Natural killer cell (primary cell): ENCODE measurements around the gene IFT74. TPM values are rescaled to one million over a fixed set of nuclear protein-coding genes. Genes with fewer than 3 reads are reported as not detected.

Source experiments
- ATAC-seq, 3 donors: fragments of 150-1000 bp in 2 of 3; fragments of 200-7000 bp in 1 of 3; cut with Tn5 transposase; 1 replicate in 1 of 3; 2 replicates in 2 of 3; pipeline ENCODE4 v1.10.0; 2021; ENCODE audit warnings: mild to moderate bottlenecking in 2 of 3, moderate library complexity in 2 of 3
- DNase-seq, 2 donors: peaks; one replicate each; pipeline versions ENCODE4 v3.0.0 to v3.0.0-alpha.2; 2013 to 2021; ENCODE audit warnings: mixed read lengths in 1 of 2
- H3K27ac ChIP-seq: one replicate; pipeline ENCODE4 v1.5.1; 2013; ENCODE audit warnings: mild to moderate bottlenecking, low read length
- H3K27me3 ChIP-seq: one replicate; pipeline ENCODE4 v1.6.1; 2013; ENCODE audit warnings: low read length; ENCODE audit not compliant: control insufficient read depth, insufficient read depth
- H3K36me3 ChIP-seq: one replicate; pipeline ENCODE4 v1.6.1; 2013; ENCODE audit warnings: low read length; ENCODE audit not compliant: control insufficient read depth, insufficient read depth
- H3K4me1 ChIP-seq: one replicate; pipeline ENCODE4 v1.6.1; 2013; ENCODE audit warnings: low read length; ENCODE audit not compliant: control insufficient read depth, insufficient read depth
- H3K4me3 ChIP-seq: one replicate; pipeline ENCODE4 v1.5.1; 2013; ENCODE audit warnings: low read length
- H3K9me3 ChIP-seq: one replicate; pipeline ENCODE4 v1.6.1; 2013; ENCODE audit warnings: low read length; ENCODE audit not compliant: control insufficient read depth, insufficient read depth
- H3K27ac Mint-ChIP-seq, 2 donors: one replicate each; pipeline ENCODE4 v1.8.0; 2022; ENCODE audit warnings: mild to moderate bottlenecking in 2 of 2, mixed read lengths in 2 of 2, moderate library complexity in 1 of 2
- H3K27me3 Mint-ChIP-seq, 2 donors: one replicate each; pipeline ENCODE4 v1.8.0; 2022; ENCODE audit warnings: low read depth in 2 of 2, mixed read lengths in 2 of 2
- H3K36me3 Mint-ChIP-seq: one replicate; pipeline ENCODE4 v1.8.0; 2022; ENCODE audit warnings: mixed read lengths
- H3K4me1 Mint-ChIP-seq, 2 donors: one replicate each; pipeline ENCODE4 v1.8.0; 2022; ENCODE audit warnings: mixed read lengths in 2 of 2
- H3K4me3 Mint-ChIP-seq: one replicate; pipeline ENCODE4 v1.8.0; 2022; ENCODE audit warnings: mild to moderate bottlenecking, moderate library complexity, mixed read lengths
- H3K9me3 Mint-ChIP-seq, 2 donors: one replicate each; pipeline ENCODE4 v1.8.0; 2022; ENCODE audit warnings: mixed read lengths in 2 of 2
- CTCF ChIP-seq: fragments of 200-600 bp; IDR thresholded peaks from one replicate; pipeline ENCODE4 v1.8.0; 2022; ENCODE audit warnings: antibody characterized with exemption
- WGBS: methylation state at CpG from one replicate; pipeline ENCODE4 v1.1.7; 2013; ENCODE audit warnings: missing lambda C conversion rate; ENCODE audit not compliant: insufficient coverage; 5-methylcytosine and 5-hydroxymethylcytosine counted together
- intact Hi-C: fragments of 100-400 bp; cut with micrococcal nuclease; formaldehyde crosslinking; loops from one replicate; pipeline ENCODE4 v1.14.2; 2022
- total RNA-seq, 4 donors: library from RNA; stranded (reverse); fragments of 120-200 nt in 1 of 4; gene quantifications; one replicate each; pipeline versions ENCODE4 v1.2.3 to v1.2.4, GENCODE V29; 2013 to 2022

The IFT74 gene
- total RNA-seq, 3 donors from 2014 or later (not counting 1 experiment from before 2014, with no cell fraction given) = 6.0 to 8.7 (median 7.0) TPM

GRCh38 chr9:26946753-26947727 lies 9.2 kb upstream of the IFT74 start, which contains the start of gene PLAA:
PLAA (minus strand) TSS chr9:26947242; CDS start chr9:26947045, 197 bp downstream.
- intact Hi-C loops = loop anchor here (1.0 kb wide), 2 partner anchors 9 to 55 kb away; partner anchors contain the start of genes CAAP1 and IFT74

GRCh38 chr9:26947736-26948135 lies 8.5 kb upstream of the IFT74 start:
- Mint-ChIP-seq H3K36me3 (no peaks in the 10 kb centered on the region), H3K9me3 (no peaks in the 10 kb centered on the region), H3K4me1 (peaks cover 29 to 37% of the 10 kb centered on the region in 2 donors), H3K27me3 (peaks cover 0 to 7% of the 10 kb centered on the region in 2 donors), H3K27ac (peak overlapping the region; percentile 99 to 100), H3K4me3 (peak overlapping the region; percentile 97)
- Histone ChIP-seq H3K27ac (peak overlapping the region; percentile 92), H3K4me3 (peak overlapping the region; percentile 76), H3K9me3 (no peaks in the 10 kb centered on the region), H3K36me3 (peaks cover 5% of the 10 kb centered on the region), H3K27me3 (no peaks in the 10 kb centered on the region), H3K4me1 (peaks cover 14% of the 10 kb centered on the region)
- no peak for ATAC-seq
- peak in 1 of 2 donors; percentile 21 for DNase-seq
- WGBS = 3% methylated on average over 9 of the region's 9 CpGs
- no peak for TF ChIP-seq CTCF
- intact Hi-C loops = loop anchor here (1.0 kb wide), 2 partner anchors 9 to 55 kb away; partner anchors contain the start of genes CAAP1 and IFT74

More at GRCh38 chr9:26946753-26947727, 9.2 kb upstream of the IFT74 start, which contains the start of gene PLAA:
- Mint-ChIP-seq H3K4me1 (peaks cover 36 to 41% of the 10 kb centered on the region in 2 donors), H3K27ac (peak within 1 kb of the TSS; percentile 99 to 100), H3K27me3 (peaks cover 0 to 7% of the 10 kb centered on the region in 2 donors), H3K36me3 (no peaks in the 10 kb centered on the region), H3K9me3 (no peaks in the 10 kb centered on the region), H3K4me3 (peak within 1 kb of the TSS; percentile 97)
- Histone ChIP-seq H3K9me3 (no peaks in the 10 kb centered on the region), H3K4me3 (peak within 1 kb of the TSS; percentile 76), H3K36me3 (peaks cover 5% of the 10 kb centered on the region), H3K27ac (peak within 1 kb of the TSS; percentile 92), H3K27me3 (no peaks in the 10 kb centered on the region), H3K4me1 (peaks cover 14% of the 10 kb centered on the region)
- WGBS = under 1% methylated on average over 76 of the region's 76 CpGs
- DNase-seq = peak; percentile 87 to 92
- peak; percentile 93 to 97 (median 95) for ATAC-seq
- TF ChIP-seq CTCF = no peak

- no peak overlapping the region for H3K4me3 Mint-ChIP-seq
- no peak for TF ChIP-seq CTCF
Observed at GRCh38 chr9:26949637-26950069, 6.6 kb upstream of the IFT74 start.

More at GRCh38 chr9:26949637-26950069, 6.6 kb upstream of the IFT74 start:
- Histone ChIP-seq H3K4me1 (peaks cover 11% of the 10 kb centered on the region), H3K4me3 (no peak overlapping the region), H3K36me3 (no peaks in the 10 kb centered on the region), H3K27ac (no peak overlapping the region), H3K27me3 (no peaks in the 10 kb centered on the region), H3K9me3 (no peaks in the 10 kb centered on the region)
- Mint-ChIP-seq H3K4me1 (peaks cover 25 to 27% of the 10 kb centered on the region in 2 donors), H3K27ac (no peak overlapping the region), H3K27me3 (peaks cover 0 to 7% of the 10 kb centered on the region in 2 donors), H3K36me3 (no peaks in the 10 kb centered on the region), H3K9me3 (no peaks in the 10 kb centered on the region)
- 91% methylated on average over 6 of the region's 6 CpGs for WGBS
- intact Hi-C loops = no loop called here
- DNase-seq = no peak
- no peak for ATAC-seq
